IMR-90 (cell line): ENCODE data around the gene OR51T1. TPM values are rescaled to one million over a fixed set of nuclear protein-coding genes. Genes with fewer than 3 reads are reported as not detected.

Experiments
- ATAC-seq: fragments of 200-7000 bp; cut with Tn5 transposase; 2 replicates; pipeline ENCODE4 v1.9.1; 2020; ENCODE audit warnings: low read depth, mild to moderate bottlenecking, moderate library complexity
- BruUV-seq: library from RNA; stranded (reverse); fragments of 400-500 nt; replicated peaks from 2 replicates; lab custom pipeline; 2021; lab: Mats Ljungman, UMichigan
- CTCF ChIA-PET: fragments of 300-600 bp; formaldehyde crosslinking; extraction: SDS; loops from one replicate; lab custom pipeline; 2021; ENCODE audit warnings: antibody characterized with exemption; lab: Yijun Ruan, JAX
- POLR2A ChIA-PET: fragments of 300-600 bp; sonication (Branson Sonifier 250); formaldehyde crosslinking; loops from one replicate; lab custom pipeline; 2022; ENCODE audit warnings: antibody characterized with exemption; ENCODE audit not compliant: unreplicated experiment; lab: Charles Lee
- DNase-seq: peaks from one replicate; pipeline ENCODE4 v3.0.0; 2013
- H2AFZ ChIP-seq: replicated peaks from 2 replicates; pipeline ENCODE3; 2013; ENCODE audit warnings: low read length, mild to moderate bottlenecking; ENCODE audit not compliant: poor library complexity
- H2AK5ac ChIP-seq: 2 replicates; pipeline ENCODE4 v1.6.1; 2013; ENCODE audit warnings: low read depth, low read length, inconsistent platforms
- H2AK9ac ChIP-seq: replicated peaks from 2 replicates; pipeline ENCODE3; 2013; ENCODE audit warnings: mild to moderate bottlenecking, low read depth, low read length, moderate library complexity; ENCODE audit not compliant: poor library complexity
- H2BK120ac ChIP-seq: 2 replicates; pipeline ENCODE4 v1.6.1; 2013; ENCODE audit warnings: low read depth, low read length, inconsistent platforms
- H2BK15ac ChIP-seq: 3 replicates; pipeline ENCODE4 v1.6.1; 2013; ENCODE audit warnings: low read depth, low read length, inconsistent platforms
- H2BK20ac ChIP-seq: 2 replicates; pipeline ENCODE4 v1.6.1; 2013; ENCODE audit warnings: low read depth, mild to moderate bottlenecking, inconsistent platforms, low read length, moderate library complexity
- H2BK5ac ChIP-seq: 2 replicates; pipeline ENCODE4 v1.6.1; 2013; ENCODE audit warnings: mild to moderate bottlenecking, low read depth, low read length, inconsistent platforms; ENCODE audit not compliant: poor library complexity, severe bottlenecking
- H3K14ac ChIP-seq: replicated peaks from 2 replicates; pipeline ENCODE4 v1.6.1; 2013; ENCODE audit warnings: low read depth, low read length, inconsistent platforms
- H3K18ac ChIP-seq: 2 replicates; pipeline ENCODE4 v1.6.1; 2013; ENCODE audit warnings: low read depth, low read length, control low read depth
- H3K23ac ChIP-seq: 2 replicates; pipeline ENCODE4 v1.6.1; 2013; ENCODE audit warnings: low read depth, low read length, inconsistent platforms
- H3K27ac ChIP-seq: 2 replicates; pipeline ENCODE4 v1.5.1; 2013; ENCODE audit warnings: mild to moderate bottlenecking, control low read depth, low read length; ENCODE audit not compliant: insufficient read depth
- H3K27me3 ChIP-seq: 2 replicates; pipeline ENCODE4 v1.6.1; 2013; ENCODE audit warnings: low read length; ENCODE audit not compliant: control insufficient read depth, insufficient read depth
- H3K36me3 ChIP-seq: 2 replicates; pipeline ENCODE4 v1.6.1; 2013; ENCODE audit warnings: low read length, mixed read lengths; ENCODE audit not compliant: control insufficient read depth, insufficient read depth
- H3K4ac ChIP-seq: 2 replicates; pipeline ENCODE4 v1.6.1; 2013; ENCODE audit warnings: low read depth, low read length, inconsistent platforms
- H3K4me1 ChIP-seq: 2 replicates; pipeline ENCODE4 v1.6.1; 2013; ENCODE audit warnings: low read length, mixed read lengths; ENCODE audit not compliant: control insufficient read depth, insufficient read depth
- H3K4me2 ChIP-seq: 2 replicates; pipeline ENCODE4 v1.6.1; 2013; ENCODE audit warnings: low read depth, mild to moderate bottlenecking, control low read depth, low read length, moderate library complexity
- H3K4me3 ChIP-seq: 2 replicates; pipeline ENCODE4 v1.5.1; 2013; ENCODE audit warnings: low read depth, mild to moderate bottlenecking, control low read depth, low read length, moderate library complexity; ENCODE audit not compliant: insufficient read depth
- H3K56ac ChIP-seq: 2 replicates; pipeline ENCODE4 v1.6.1; 2013; ENCODE audit warnings: low read length, inconsistent platforms; ENCODE audit not compliant: insufficient read depth; ENCODE audit errors: extremely low read depth
- H3K79me1 ChIP-seq, 2 experiments: 2 replicates each; pipeline ENCODE4 v1.6.1; 2013; ENCODE audit warnings: low read length in 2 of 2, inconsistent platforms in 1 of 2, low read depth in 1 of 2
- H3K9ac ChIP-seq: 2 replicates; pipeline ENCODE4 v1.6.1; 2013; ENCODE audit warnings: low read depth, low read length, control low read depth
- H3K9me1 ChIP-seq: 2 replicates; pipeline ENCODE4 v1.6.1; 2013; ENCODE audit warnings: low read length, inconsistent platforms; ENCODE audit not compliant: insufficient read depth
- H3K9me3 ChIP-seq: 2 replicates; pipeline ENCODE4 v1.6.1; 2013; ENCODE audit warnings: low read length; ENCODE audit not compliant: control insufficient read depth, insufficient read depth
- H4K20me1 ChIP-seq: 2 replicates; pipeline ENCODE4 v1.6.1; 2013; ENCODE audit warnings: low read length, inconsistent platforms; ENCODE audit not compliant: insufficient read depth
- H4K5ac ChIP-seq: 2 replicates; pipeline ENCODE4 v1.6.1; 2013; ENCODE audit warnings: mild to moderate bottlenecking, low read depth, low read length, control low read depth
- H4K8ac ChIP-seq, 2 experiments: 2 replicates each; pipeline ENCODE4 v1.6.1; 2013; ENCODE audit warnings: low read depth in 2 of 2, low read length in 2 of 2, control low read depth in 1 of 2, inconsistent platforms in 1 of 2
- H4K91ac ChIP-seq: 2 replicates; pipeline ENCODE4 v1.6.1; 2013; ENCODE audit warnings: low read depth, low read length, inconsistent platforms; ENCODE audit not compliant: insufficient read depth
- CTCF ChIP-seq: conservative IDR thresholded peaks from 2 replicates; pipeline ENCODE4 v1.5.1; 2012; ENCODE audit warnings: mild to moderate bottlenecking, low read depth, low read length, improper control_type of control experiment
- FOS ChIP-seq: fragments of 150-350 bp; IDR thresholded peaks from 2 replicates; pipeline ENCODE4 v1.6.1; 2016; ENCODE audit warnings: low read depth, low read length
- MAZ ChIP-seq: IDR thresholded peaks from 2 replicates; pipeline ENCODE4 v1.6.1; 2012; ENCODE audit warnings: low read depth, mild to moderate bottlenecking, low read length, improper control_type of control experiment, moderate library complexity, borderline replicate concordance
- NFE2L2 ChIP-seq: fragments of 150-350 bp; IDR thresholded peaks from 2 replicates; pipeline ENCODE4 v1.6.1; 2016; ENCODE audit warnings: low read depth, mild to moderate bottlenecking, low read length
- RFX5 ChIP-seq: IDR thresholded peaks from 2 replicates; pipeline ENCODE4 v1.8.0; 2012; ENCODE audit warnings: low read depth, mild to moderate bottlenecking, low read length, moderate library complexity
- SMC3 ChIP-seq: fragments of 150-350 bp; IDR thresholded peaks from 2 replicates; pipeline ENCODE4 v1.6.1; 2016; ENCODE audit warnings: low read depth, mild to moderate bottlenecking, antibody characterized with exemption, low read length, moderate library complexity
- USF2 ChIP-seq: fragments of 150-350 bp; IDR thresholded peaks from 2 replicates; pipeline ENCODE4 v1.6.1; 2017; ENCODE audit warnings: mild to moderate bottlenecking, antibody characterized with exemption, low read length, low read depth
- WGBS, 2 experiments: methylation state at CpG; one replicate each; pipeline versions ENCODE4 v1.1.5 to v1.1.7; 2013; ENCODE audit warnings: missing lambda C conversion rate in 2 of 2; ENCODE audit not compliant: insufficient read length in 1 of 2; ENCODE audit errors: extremely low coverage in 2 of 2; 5-methylcytosine and 5-hydroxymethylcytosine counted together
- dilution Hi-C: fragments of 300-500 bp; cut with HindIII; formaldehyde crosslinking; loops from one replicate; pipeline ENCODE4 v1.14.3; 2018; ENCODE audit warnings: low sequenced_read_pairs; ENCODE audit not compliant: unreplicated experiment
- in situ Hi-C: fragments of 300-500 bp; cut with MboI; formaldehyde crosslinking; loops from 3 replicates; pipeline ENCODE4 v1.14.3; 2019; ENCODE audit warnings: low sequenced_read_pairs, inconsistent platforms, mixed read lengths
- intact Hi-C: fragments of 100-400 bp; cut with micrococcal nuclease; formaldehyde crosslinking; loops from 2 replicates; pipeline ENCODE4 v1.10.0; 2022
- polyA plus RNA-seq, 3 experiments: library from polyadenylated mRNA; depleted of rRNA; stranded (reverse); fragments of >200 nt; gene quantifications; 2 replicates each; pipeline ENCODE4 v1.2.3, GENCODE V29; 2012; ENCODE audit warnings: low replicate concordance in 1 of 3
- total RNA-seq: library from RNA; depleted of rRNA; stranded (reverse); fragments of >200 nt; gene quantifications from 2 replicates; pipeline ENCODE4 v1.2.3, GENCODE V29; 2012

OR51T1 gene
- total and polyA plus RNA-seq, 2 of the 4 experiments (the other 2 are of a cell fraction) = not detected

- no peak overlapping the region for H3K4me3 ChIP-seq
- no TSS peak for BruUV-seq
- no peaks in the 10 kb centered on the region for H3K9me3 ChIP-seq
- no peak overlapping the region for H4K5ac ChIP-seq
- peaks cover 5% of the 10 kb centered on the region for H3K9me1 ChIP-seq
- H2BK15ac ChIP-seq = no peak overlapping the region
- in situ Hi-C loops (no loop called here), intact Hi-C loops (no loop called here), dilution Hi-C loops (no loop called here)
- no peak overlapping the region for H3K23ac ChIP-seq
- peaks cover 2% of the 10 kb centered on the region; the same call in 1 of the 2 replicates for H3K4me1 ChIP-seq
- H4K91ac ChIP-seq = no peak overlapping the region
- H3K4me2 ChIP-seq = no peak overlapping the region
- DNase-seq (no peak), ATAC-seq (no peak)
- H4K8ac ChIP-seq = no peak overlapping the region
- no peak overlapping the region for H2AFZ ChIP-seq
- no peak overlapping the region for H3K4ac ChIP-seq
- no peak overlapping the region for H3K18ac ChIP-seq
- H2BK120ac ChIP-seq = no peak overlapping the region
- H3K14ac ChIP-seq = no peak overlapping the region
- H3K27ac ChIP-seq = no peak overlapping the region
- no peak overlapping the region for H3K9ac ChIP-seq
- H3K79me1 ChIP-seq = no peaks in the 10 kb centered on the region
- H3K27me3 ChIP-seq = no peaks in the 10 kb centered on the region
- 83% methylated on average over 1 of the region's 3 CpGs; no CpG with 5 or more reads in 1 of the 2 experiments for WGBS, 2 experiments
- TF ChIP-seq CTCF = no peak
- TF ChIP-seq MAZ = no peak
- TF ChIP-seq USF2 = no peak
- no peak for TF ChIP-seq NFE2L2
- TF ChIP-seq FOS = no peak
- TF ChIP-seq SMC3 = no peak
- no peak for TF ChIP-seq RFX5
- H3K36me3 ChIP-seq = no peaks in the 10 kb centered on the region
- no peaks in the 10 kb centered on the region for H4K20me1 ChIP-seq
- ChIA-PET POLR2A (no interaction called here), CTCF (no interaction called here)
- no peak overlapping the region for H2AK9ac ChIP-seq
- no peak overlapping the region for H2BK5ac ChIP-seq
- H2BK20ac ChIP-seq = no peak overlapping the region
- no peak overlapping the region for H2AK5ac ChIP-seq
- no peak overlapping the region for H3K56ac ChIP-seq
Observed at GRCh38 chr11:4884361-4884760, 2.7 kb downstream of the OR51T1 start.
